DND-41 (cell line): ENCODE measurements around the gene FARP1.

Experiments used
- ATAC-seq: fragments of 200-7000 bp; cut with Tn5 transposase; 3 replicates; pipeline ENCODE4 v1.9.1; 2021; ENCODE audit warnings: low read depth; ENCODE audit not compliant: insufficient read depth
- DNase-seq: peaks from one replicate; pipeline ENCODE4 v3.0.0-alpha.2; 2020
- H2AFZ ChIP-seq: 2 replicates; pipeline ENCODE4 v1.6.0; 2012; ENCODE audit warnings: low read depth, low read length
- H3K27ac ChIP-seq: 2 replicates; pipeline ENCODE4 v1.5.1; 2012; ENCODE audit warnings: low read length, inconsistent platforms
- H3K27me3 ChIP-seq: fragments of 200-600 bp; sonication (generic); 2 replicates; pipeline ENCODE4 v1.6.0; 2012; ENCODE audit warnings: low read length, mild to moderate bottlenecking, inconsistent platforms; ENCODE audit not compliant: insufficient read depth, poor library complexity
- H3K36me3 ChIP-seq: 2 replicates; pipeline ENCODE4 v1.5.1; 2012; ENCODE audit warnings: low read length, inconsistent platforms; ENCODE audit not compliant: insufficient read depth
- H3K4me1 ChIP-seq: 2 replicates; pipeline ENCODE4 v1.5.1; 2012; ENCODE audit warnings: mild to moderate bottlenecking, low read length; ENCODE audit not compliant: insufficient read depth
- H3K4me2 ChIP-seq: 2 replicates; pipeline ENCODE4 v1.6.0; 2012; ENCODE audit warnings: mild to moderate bottlenecking, moderate library complexity, low read length, inconsistent platforms; ENCODE audit not compliant: insufficient read depth
- H3K4me3 ChIP-seq, 2 experiments: fragments of 200-600 bp in 1 of 2; shearing (Covaris generic) in 1 of 2; 2 replicates each; pipeline ENCODE4 v1.5.1; 2012 to 2016; ENCODE audit warnings: inconsistent platforms in 2 of 2, low read length in 2 of 2, mild to moderate bottlenecking in 2 of 2, low read depth in 1 of 2, moderate library complexity in 1 of 2
- H3K79me2 ChIP-seq: 2 replicates; pipeline ENCODE4 v1.6.0; 2012; ENCODE audit warnings: low read length, inconsistent platforms; ENCODE audit not compliant: insufficient read depth
- H3K9ac ChIP-seq: 2 replicates; pipeline ENCODE4 v1.6.0; 2012; ENCODE audit warnings: low read depth, mild to moderate bottlenecking, inconsistent platforms, low read length, moderate library complexity
- H3K9me3 ChIP-seq: 2 replicates; pipeline ENCODE4 v1.5.1; 2012; ENCODE audit warnings: low read length, moderate library complexity, mild to moderate bottlenecking, inconsistent platforms; ENCODE audit not compliant: insufficient read depth, severe bottlenecking
- H4K20me1 ChIP-seq: 2 replicates; pipeline ENCODE4 v1.6.0; 2012; ENCODE audit warnings: low read length; ENCODE audit not compliant: insufficient read depth
- EZH2 ChIP-seq: IDR thresholded peaks from 3 replicates; pipeline ENCODE4 v1.6.1; 2012; ENCODE audit warnings: borderline replicate concordance, low read depth, mild to moderate bottlenecking, moderate library complexity, low read length, inconsistent platforms; ENCODE audit not compliant: severe bottlenecking
- TF ChIP-seq, protein P1 (sequence below): IDR thresholded peaks from 2 replicates; pipeline ENCODE4 v1.5.1; 2012; ENCODE audit warnings: borderline replicate concordance, low read length, moderate library complexity, mild to moderate bottlenecking; ENCODE audit not compliant: poor library complexity, severe bottlenecking; ENCODE audit errors: extremely low read depth

The FARP1 gene

DNA sequence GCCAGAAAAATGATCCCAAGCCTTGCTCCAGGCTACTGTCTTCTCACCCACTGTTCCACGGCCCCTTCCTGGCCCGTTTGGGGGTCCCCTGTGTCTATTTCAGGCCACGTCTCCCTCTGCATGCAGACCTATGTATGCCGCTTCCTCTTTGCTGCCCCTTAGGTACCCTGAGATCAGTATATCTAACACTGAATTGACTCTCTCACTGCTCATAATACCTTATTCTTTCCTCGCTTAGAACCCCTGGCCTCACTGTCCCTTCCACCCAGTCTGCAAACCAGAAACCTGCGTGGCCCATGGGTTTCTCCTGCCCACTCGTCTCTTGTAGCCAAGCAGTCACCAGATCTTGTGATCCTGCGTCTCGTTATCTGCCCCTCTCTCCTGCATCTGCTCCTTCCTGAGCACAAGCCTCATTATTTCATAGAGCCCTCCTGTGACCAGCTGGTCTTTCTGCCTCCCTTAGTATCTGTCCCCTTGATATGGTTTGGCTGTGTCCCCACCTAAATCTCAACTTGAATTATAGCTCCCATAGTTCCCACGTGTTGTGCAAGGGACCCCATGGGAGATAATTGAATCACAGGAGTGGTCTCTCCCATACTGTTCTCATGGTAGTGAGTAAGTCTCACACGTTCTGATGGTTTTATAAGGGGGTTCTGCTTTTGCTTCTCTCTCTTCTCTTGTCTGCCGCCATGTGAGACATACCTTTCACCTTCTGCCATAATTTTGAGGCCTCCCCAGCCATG lies 143.1 kb downstream of the FARP1 start:
- H3K36me3 ChIP-seq = no peaks in the 10 kb centered on the region
- no peak overlapping the region for H3K27ac ChIP-seq
- no peaks in the 10 kb centered on the region for H3K4me1 ChIP-seq
- no peaks in the 10 kb centered on the region for H3K79me2 ChIP-seq
- H3K9me3 ChIP-seq = no peaks in the 10 kb centered on the region
- H3K4me2 ChIP-seq = no peak overlapping the region
- H3K9ac ChIP-seq = no peak overlapping the region
- H3K4me3 ChIP-seq = no peak overlapping the region
- DNase-seq = no peak
- no peak overlapping the region for H2AFZ ChIP-seq
- H4K20me1 ChIP-seq = no peaks in the 10 kb centered on the region; the same call in 1 of the 2 replicates
- no peak for ATAC-seq
- TF ChIP-seq EZH2 = no peak
- TF ChIP-seq, protein P1, sequence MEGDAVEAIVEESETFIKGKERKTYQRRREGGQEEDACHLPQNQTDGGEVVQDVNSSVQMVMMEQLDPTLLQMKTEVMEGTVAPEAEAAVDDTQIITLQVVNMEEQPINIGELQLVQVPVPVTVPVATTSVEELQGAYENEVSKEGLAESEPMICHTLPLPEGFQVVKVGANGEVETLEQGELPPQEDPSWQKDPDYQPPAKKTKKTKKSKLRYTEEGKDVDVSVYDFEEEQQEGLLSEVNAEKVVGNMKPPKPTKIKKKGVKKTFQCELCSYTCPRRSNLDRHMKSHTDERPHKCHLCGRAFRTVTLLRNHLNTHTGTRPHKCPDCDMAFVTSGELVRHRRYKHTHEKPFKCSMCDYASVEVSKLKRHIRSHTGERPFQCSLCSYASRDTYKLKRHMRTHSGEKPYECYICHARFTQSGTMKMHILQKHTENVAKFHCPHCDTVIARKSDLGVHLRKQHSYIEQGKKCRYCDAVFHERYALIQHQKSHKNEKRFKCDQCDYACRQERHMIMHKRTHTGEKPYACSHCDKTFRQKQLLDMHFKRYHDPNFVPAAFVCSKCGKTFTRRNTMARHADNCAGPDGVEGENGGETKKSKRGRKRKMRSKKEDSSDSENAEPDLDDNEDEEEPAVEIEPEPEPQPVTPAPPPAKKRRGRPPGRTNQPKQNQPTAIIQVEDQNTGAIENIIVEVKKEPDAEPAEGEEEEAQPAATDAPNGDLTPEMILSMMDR = no peak
- H3K27me3 ChIP-seq = peaks cover 21% of the 10 kb centered on the region

DNA sequence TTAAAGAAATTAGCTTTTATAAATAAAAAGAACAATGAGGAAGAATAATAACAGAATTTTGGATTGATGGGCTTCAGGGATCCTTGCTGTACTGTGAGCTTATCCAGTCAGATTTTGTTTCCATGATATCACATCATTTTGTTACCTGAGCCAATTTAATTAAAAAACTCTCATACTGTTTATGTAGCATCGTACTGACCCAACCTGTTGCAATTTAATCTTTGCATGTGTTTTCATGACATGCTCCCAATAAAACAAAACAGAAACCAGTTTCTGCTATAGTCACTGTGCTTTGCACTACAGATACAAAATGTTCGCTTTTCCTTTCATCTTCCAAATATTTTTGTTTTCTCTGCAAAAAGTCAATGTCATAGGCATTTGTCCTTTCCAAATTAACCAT lies 143.9 kb downstream of the FARP1 start:
- no peak overlapping the region for H3K27ac ChIP-seq

DNA sequence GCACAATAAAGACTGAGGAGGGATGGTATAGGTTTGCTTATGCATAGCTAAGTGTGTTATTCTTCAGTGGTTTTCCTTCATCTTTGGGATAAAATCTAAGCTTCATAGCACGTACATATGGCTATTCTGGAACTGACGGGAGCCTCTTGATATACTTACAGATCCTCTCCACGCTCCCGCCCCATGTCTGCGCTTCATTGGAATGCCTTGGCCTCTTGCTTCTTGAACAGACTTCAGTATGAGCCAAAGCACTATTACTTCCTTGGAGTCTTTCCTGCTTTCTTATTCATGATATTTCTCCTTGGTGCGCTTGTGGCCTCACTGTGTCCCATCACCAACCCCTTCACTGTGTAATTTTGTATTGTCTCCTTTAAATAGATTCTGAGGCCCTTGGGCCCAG lies 145.3 kb downstream of the FARP1 start:
- DNase-seq = no peak
- no peaks in the 10 kb centered on the region for H3K9me3 ChIP-seq
- H4K20me1 ChIP-seq = no peaks in the 10 kb centered on the region; the same call in 1 of the 2 replicates
- no peaks in the 10 kb centered on the region for H3K36me3 ChIP-seq
- no peak overlapping the region for H2AFZ ChIP-seq
- no peak overlapping the region for H3K27ac ChIP-seq
- no peaks in the 10 kb centered on the region for H3K4me1 ChIP-seq
- H3K27me3 ChIP-seq = peaks cover 19% of the 10 kb centered on the region
- no peaks in the 10 kb centered on the region for H3K79me2 ChIP-seq
- no peak for ATAC-seq
- no peak overlapping the region for H3K4me3 ChIP-seq
- H3K4me2 ChIP-seq = no peak overlapping the region
- TF ChIP-seq EZH2 = no peak
- TF ChIP-seq, protein P1 = no peak
- H3K9ac ChIP-seq = no peak overlapping the region

More for the DNA sequence above, 143.9 kb downstream of the FARP1 start:
- H2AFZ ChIP-seq = no peak overlapping the region
- no peak for ATAC-seq
- DNase-seq = no peak
- H3K36me3 ChIP-seq = no peaks in the 10 kb centered on the region
- H3K9me3 ChIP-seq = no peaks in the 10 kb centered on the region
- no peaks in the 10 kb centered on the region for H3K79me2 ChIP-seq
- no peaks in the 10 kb centered on the region for H3K4me1 ChIP-seq
- H3K4me3 ChIP-seq = no peak overlapping the region
- peaks cover 21% of the 10 kb centered on the region for H3K27me3 ChIP-seq
- H3K9ac ChIP-seq = no peak overlapping the region
- no peaks in the 10 kb centered on the region; the same call in 1 of the 2 replicates for H4K20me1 ChIP-seq
- TF ChIP-seq, protein P1 = no peak
- TF ChIP-seq EZH2 = no peak
- H3K4me2 ChIP-seq = no peak overlapping the region
